ENCODE measurements around the gene GRAMD4. TPM values are rescaled to one million over a fixed set of nuclear protein-coding genes. Genes with fewer than 3 reads are reported as not detected.

Gene GRAMD4
- total RNA-seq, 1 donor, result 11.7 TPM

DNA sequence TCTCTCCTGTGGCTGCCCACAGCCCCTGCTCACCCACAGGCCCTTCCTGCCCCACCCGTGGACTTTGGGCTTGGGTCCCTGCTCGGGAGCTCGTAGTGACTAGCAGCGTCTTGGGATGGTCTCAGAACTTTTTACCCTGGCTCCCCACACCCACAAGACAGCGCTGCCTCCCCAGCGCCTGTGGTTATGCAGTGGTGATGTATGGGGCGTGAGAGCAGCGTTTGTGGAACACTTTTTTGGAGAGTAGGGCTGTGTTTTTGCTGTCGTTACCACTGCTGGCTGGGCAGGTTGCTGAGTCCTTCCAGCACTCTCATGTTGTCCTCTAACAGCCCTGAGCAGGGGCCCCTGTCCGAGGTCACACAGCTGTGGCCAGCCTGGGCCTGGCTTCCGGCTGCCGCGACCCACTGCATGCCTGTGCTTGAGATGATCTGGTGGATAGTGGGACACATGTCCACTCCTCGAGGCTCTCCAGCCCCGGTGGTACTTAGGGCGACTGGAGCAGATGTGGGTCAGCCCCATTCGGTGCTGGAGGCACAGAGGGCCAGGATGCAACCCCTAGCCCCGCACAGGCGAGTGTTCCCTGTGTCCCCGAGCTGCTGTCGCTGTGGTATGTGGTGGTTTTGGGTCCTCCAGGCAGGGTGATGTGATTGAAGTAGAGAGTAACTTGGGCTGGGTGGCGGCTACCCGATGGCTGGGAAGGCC, 7.1 kb upstream of the GRAMD4 start:
- no peak overlapping the region for H3K4me3 ChIP-seq (ENCODE audit: low read depth, low read length)
- TF ChIP-seq, protein P1, sequence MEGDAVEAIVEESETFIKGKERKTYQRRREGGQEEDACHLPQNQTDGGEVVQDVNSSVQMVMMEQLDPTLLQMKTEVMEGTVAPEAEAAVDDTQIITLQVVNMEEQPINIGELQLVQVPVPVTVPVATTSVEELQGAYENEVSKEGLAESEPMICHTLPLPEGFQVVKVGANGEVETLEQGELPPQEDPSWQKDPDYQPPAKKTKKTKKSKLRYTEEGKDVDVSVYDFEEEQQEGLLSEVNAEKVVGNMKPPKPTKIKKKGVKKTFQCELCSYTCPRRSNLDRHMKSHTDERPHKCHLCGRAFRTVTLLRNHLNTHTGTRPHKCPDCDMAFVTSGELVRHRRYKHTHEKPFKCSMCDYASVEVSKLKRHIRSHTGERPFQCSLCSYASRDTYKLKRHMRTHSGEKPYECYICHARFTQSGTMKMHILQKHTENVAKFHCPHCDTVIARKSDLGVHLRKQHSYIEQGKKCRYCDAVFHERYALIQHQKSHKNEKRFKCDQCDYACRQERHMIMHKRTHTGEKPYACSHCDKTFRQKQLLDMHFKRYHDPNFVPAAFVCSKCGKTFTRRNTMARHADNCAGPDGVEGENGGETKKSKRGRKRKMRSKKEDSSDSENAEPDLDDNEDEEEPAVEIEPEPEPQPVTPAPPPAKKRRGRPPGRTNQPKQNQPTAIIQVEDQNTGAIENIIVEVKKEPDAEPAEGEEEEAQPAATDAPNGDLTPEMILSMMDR (IDR thresholded peaks at IDR 0.05; ENCODE audit: insufficient read depth, low read length), result no peak
- no peak for DNase-seq (ENCODE audit: low read depth)

DNA sequence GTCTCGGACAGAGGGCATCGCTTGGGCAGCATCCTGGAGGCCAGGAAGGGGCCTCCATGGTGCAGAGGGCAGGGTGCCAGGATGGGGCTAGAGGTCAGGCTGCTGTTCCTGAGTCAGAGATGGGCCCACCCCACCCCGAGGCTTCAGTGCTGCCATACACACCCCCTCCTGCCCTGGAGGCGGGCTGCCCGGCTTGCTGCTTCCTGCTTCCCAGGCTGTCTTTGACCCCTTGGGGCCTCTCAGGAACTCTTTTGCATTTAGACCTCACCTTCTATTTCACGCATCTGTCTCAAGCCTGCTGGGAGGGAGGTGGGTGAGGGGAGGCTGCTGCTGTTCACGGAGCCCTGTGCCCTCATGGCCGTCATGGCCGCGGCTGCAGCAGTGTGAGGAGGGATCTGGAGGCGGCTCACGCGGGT, 6.6 kb upstream of the GRAMD4 start:
- no peak overlapping the region for H3K4me3 ChIP-seq (ENCODE audit: low read depth, low read length)
- DNase-seq (ENCODE audit: low read depth), result no peak
- TF ChIP-seq, protein P1 (IDR thresholded peaks at IDR 0.05; ENCODE audit: insufficient read depth, low read length), result no peak

DNA sequence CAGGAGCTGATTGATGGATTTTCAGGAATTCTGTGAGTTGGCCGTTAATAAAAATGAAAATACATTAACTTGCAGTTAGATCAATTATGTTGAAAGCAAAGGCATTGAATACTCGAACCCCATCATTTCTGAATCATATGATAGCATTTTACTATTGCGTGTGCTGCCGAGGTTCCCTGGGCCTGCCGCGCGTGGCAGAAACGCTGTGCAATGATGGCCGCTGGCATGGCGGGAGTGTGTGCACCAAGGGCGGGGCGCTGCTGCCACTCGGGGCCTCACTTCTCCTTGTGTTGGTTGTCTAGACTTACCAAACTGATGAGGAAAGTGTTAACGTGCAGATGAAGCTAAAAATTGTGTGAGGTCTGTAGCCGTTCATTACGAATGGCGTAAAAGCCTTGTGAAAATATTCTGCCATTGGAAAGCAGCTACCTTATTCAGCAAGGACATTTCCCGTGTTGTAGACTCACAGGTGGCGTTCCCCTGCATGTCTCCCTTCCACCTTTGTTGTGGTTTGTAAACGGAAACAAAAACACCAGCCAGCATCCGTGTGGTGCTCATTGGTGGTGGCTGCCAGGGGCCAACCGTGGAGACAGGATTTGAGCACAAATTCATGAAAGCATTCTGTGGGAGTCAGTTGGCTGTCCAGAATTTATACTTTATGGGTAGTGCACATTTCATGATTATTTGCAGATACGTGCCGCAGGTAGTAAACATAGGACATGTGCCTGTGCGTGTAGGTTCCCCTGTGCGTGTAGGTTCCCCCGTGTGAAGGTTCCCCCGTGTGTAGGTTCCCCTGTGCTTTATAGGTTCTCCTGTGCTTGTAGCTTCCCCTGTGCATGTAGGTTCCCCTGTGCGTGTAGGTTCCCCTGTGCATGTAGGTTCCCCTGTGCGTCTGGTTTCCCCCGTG, 5.9 kb upstream of the GRAMD4 start:
- H3K4me3 ChIP-seq (ENCODE audit: low read depth, low read length), result no peak overlapping the region
- TF ChIP-seq, protein P1 (IDR thresholded peaks at IDR 0.05; ENCODE audit: insufficient read depth, low read length), result no peak
- no peak for DNase-seq (ENCODE audit: low read depth)

DNA sequence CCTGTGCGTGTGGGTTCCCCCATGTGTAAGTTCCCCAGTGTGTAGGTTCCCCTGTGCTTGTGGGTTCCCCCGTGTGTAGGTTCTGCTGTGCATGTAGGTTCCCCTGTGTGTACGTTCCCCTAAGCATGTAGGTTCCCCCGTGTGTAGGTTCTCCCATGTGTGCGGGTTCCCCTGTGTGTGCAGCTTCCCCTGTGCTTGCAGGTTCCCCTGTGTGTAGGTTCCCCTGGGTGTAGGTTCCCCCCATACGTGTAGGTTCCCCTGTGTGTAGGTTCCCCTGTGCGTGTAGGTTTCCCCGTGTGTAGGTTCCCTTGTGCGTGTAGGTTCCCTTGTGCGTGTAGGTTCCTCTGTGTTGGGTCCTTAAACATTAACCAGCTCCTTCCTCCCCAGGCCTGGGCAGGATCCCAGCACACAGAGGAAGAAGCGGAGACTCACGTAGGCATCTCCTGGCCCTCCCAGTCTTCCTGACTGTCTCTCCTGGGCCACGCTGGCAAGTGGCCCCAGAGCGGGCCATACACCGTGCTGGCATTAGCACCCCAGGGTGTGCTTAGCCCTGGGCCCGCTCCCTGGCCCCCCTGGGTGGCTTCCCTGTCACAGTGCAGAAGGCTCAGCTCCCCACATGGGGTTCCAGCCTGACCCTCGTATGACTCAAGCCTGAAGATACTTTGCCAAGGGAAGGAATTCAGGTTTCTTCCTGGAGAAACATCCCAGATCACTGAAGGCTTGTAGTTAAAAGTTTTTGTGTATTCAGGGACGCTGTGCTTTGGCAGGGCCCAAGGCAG, 2.8 kb upstream of the GRAMD4 start:
- H3K4me3 ChIP-seq (ENCODE audit: low read depth, low read length), result no peak overlapping the region
- DNase-seq (ENCODE audit: low read depth), result no peak
- TF ChIP-seq, protein P1 (IDR thresholded peaks at IDR 0.05; ENCODE audit: insufficient read depth, low read length), result no peak

DNA sequence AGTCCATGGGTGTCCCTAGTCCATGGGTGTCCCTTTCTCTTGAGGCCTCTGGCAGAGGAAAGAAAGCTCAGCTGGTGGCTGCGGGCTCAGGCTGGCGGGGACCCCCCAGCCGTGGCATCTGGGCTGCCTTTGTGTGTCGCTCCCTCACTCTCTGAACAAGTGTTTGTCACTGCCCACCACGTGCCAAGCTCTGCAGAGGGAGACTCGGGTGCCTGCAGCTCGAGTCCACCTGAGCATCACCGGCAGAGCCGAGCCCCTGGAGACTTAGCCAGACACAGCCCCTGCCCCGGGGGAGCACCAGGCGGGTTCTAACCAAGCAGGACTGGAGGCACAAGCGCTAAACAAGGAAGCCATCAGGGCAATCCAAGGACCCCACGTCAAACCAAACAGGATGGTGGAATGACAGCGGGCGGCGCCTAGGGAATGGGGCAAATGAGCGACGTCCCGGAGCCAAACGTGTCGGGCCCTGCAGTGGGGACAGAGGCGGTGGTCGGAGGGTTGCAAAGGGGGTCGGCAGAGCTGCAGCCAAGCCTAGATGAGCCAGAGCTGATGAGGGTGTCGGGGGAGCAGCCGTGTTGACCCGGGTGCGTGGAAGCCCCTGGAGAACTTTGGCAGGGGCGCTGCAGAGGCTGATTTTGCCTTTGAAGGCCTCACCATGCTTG, 2.1 kb upstream of the GRAMD4 start:
- DNase-seq (ENCODE audit: low read depth), result no peak
- TF ChIP-seq, protein P1 (IDR thresholded peaks at IDR 0.05; ENCODE audit: insufficient read depth, low read length), result no peak
- no peak overlapping the region for H3K4me3 ChIP-seq (ENCODE audit: low read depth, low read length)

DNA sequence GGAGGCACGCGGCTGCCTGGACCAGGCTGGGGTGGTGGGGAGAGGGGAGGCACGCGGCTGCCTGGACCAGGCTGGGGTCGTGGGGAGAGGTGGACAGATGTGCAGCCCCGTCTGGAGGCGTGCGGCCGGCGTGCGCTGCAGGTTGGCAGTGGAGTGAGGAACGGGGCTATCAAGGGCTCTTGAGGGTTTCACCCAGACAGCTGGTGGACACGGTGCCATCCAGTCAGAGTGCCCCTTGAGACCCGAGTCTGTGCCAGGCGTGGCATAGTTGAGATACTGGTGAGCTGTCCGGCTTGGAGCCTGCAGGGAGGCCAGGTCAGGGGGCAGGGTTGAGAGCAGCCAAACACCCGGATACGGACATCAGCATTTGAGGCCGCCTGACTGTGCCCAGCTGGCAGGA, 1.5 kb upstream of the GRAMD4 start:
- TF ChIP-seq, protein P1 (IDR thresholded peaks at IDR 0.05; ENCODE audit: insufficient read depth, low read length), result no peak
- DNase-seq (ENCODE audit: low read depth), result no peak
- H3K4me3 ChIP-seq (ENCODE audit: low read depth, low read length), result no peak overlapping the region
